OCI-LY3 (cell line): ENCODE results near the gene STYXL1.

Source experiments
- CTCF ChIP-seq: fragments of 200-600, 300-600 bp; sonication (generic); IDR thresholded peaks from 2 replicates; pipeline ENCODE4 v1.5.1; 2014; ENCODE audit warnings: antibody characterized with exemption, low read length, low read depth
- EZH2phosphoT487 ChIP-seq: fragments of 200-600 bp; shearing (Covaris generic); IDR thresholded peaks from 2 replicates; pipeline ENCODE4 v1.6.1; 2018; ENCODE audit warnings: antibody characterized with exemption, mixed run types, low read depth

- no peak for TF ChIP-seq CTCF
- TF ChIP-seq EZH2phosphoT487, result no peak
Observed at GRCh38 chr7:75996476-75996875, 51.3 kb downstream of the STYXL1 start.
